ENCODE data around the gene ALG14.

The ALG14 gene

GRCh38 chr1:94952539-94952938 is 120.2 kb downstream of the ALG14 start:
- no peak for TF ChIP-seq EZH2phosphoT487 (conservative IDR thresholded peaks at IDR 0.05; ENCODE audit: low read length)
- TF ChIP-seq, protein P1, sequence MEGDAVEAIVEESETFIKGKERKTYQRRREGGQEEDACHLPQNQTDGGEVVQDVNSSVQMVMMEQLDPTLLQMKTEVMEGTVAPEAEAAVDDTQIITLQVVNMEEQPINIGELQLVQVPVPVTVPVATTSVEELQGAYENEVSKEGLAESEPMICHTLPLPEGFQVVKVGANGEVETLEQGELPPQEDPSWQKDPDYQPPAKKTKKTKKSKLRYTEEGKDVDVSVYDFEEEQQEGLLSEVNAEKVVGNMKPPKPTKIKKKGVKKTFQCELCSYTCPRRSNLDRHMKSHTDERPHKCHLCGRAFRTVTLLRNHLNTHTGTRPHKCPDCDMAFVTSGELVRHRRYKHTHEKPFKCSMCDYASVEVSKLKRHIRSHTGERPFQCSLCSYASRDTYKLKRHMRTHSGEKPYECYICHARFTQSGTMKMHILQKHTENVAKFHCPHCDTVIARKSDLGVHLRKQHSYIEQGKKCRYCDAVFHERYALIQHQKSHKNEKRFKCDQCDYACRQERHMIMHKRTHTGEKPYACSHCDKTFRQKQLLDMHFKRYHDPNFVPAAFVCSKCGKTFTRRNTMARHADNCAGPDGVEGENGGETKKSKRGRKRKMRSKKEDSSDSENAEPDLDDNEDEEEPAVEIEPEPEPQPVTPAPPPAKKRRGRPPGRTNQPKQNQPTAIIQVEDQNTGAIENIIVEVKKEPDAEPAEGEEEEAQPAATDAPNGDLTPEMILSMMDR (IDR thresholded peaks at IDR 0.05; ENCODE audit: insufficient read depth, low read length, poor library complexity, severe bottlenecking): no peak
- H3K9me2 ChIP-seq (replicated peaks; ENCODE audit: insufficient read depth, low read length): no peaks in the 10 kb centered on the region
- H3K36me3 ChIP-seq (ENCODE audit: low read length): no peaks in the 10 kb centered on the region
- no peaks in the 10 kb centered on the region for H3K79me2 ChIP-seq (ENCODE audit: insufficient read depth, low read length)
- H3K27me3 ChIP-seq (ENCODE audit: low read length): no peaks in the 10 kb centered on the region
- H3F3A ChIP-seq (ENCODE audit: insufficient read depth): no peaks in the 10 kb centered on the region
- no peak overlapping the region for H3K4me3 ChIP-seq (ENCODE audit: insufficient read depth, low read length, poor library complexity, severe bottlenecking)
- no peak overlapping the region for H3K9ac ChIP-seq (ENCODE audit: low read length)
- H3K4me2 ChIP-seq (ENCODE audit: low read depth, low read length, poor library complexity, severe bottlenecking): no peak overlapping the region
- H2AFZ ChIP-seq (ENCODE audit: low read depth, low read length, severe bottlenecking): no peak overlapping the region
- H3K27ac ChIP-seq (ENCODE audit: low read depth, low read length): no peak overlapping the region
- H3K9me3 ChIP-seq (ENCODE audit: insufficient read depth, low read length): no peaks in the 10 kb centered on the region
- no peaks in the 10 kb centered on the region for H4K20me1 ChIP-seq (ENCODE audit: low read depth, low read length)

DNA sequence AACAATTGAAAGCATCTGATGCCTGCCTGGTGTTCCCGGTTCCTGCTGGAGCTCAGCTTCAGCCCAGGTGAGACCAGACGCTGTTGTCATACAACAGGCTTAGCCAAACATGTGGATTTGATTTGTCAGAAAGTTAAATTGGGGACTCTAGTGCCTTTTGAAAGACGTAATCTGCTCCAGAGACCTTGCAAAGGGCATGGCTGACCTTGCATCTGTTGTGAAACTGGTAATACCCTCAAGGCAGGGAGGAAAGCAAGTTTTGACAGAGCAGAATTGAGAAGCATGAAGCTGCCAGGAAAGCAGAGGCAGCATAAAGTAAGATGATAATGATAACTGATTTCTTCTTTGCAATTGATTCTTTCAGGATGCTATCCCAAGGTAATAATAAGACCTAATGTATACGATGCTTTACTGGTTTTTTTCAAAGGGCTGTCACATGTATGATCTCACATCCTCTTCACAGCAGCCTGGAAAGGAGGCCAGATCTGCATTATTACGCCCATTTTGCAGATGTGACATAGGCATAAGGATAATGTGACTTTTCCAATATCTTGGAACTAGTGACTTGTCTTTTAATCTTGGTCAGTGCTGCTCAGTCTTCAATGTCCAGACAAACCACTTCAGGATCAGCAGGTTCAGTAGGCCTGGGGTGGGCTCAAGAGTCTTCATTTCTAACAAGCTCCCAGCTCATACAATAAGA is 121.1 kb downstream of the ALG14 start:
- Histone ChIP-seq H3K36me3 (ENCODE audit: low read length) (no peaks in the 10 kb centered on the region), H3K27me3 (ENCODE audit: low read length) (no peaks in the 10 kb centered on the region), H3K9ac (ENCODE audit: low read length) (no peak overlapping the region), H3F3A (ENCODE audit: insufficient read depth) (no peaks in the 10 kb centered on the region), H3K4me2 (ENCODE audit: low read depth, low read length, poor library complexity, severe bottlenecking) (no peak overlapping the region), H3K9me3 (ENCODE audit: insufficient read depth, low read length) (no peaks in the 10 kb centered on the region), H3K79me2 (ENCODE audit: insufficient read depth, low read length) (no peaks in the 10 kb centered on the region), H3K9me2 (replicated peaks; ENCODE audit: insufficient read depth, low read length) (no peaks in the 10 kb centered on the region), H3K27ac (ENCODE audit: low read depth, low read length) (no peak overlapping the region), H2AFZ (ENCODE audit: low read depth, low read length, severe bottlenecking) (no peak overlapping the region), H4K20me1 (ENCODE audit: low read depth, low read length) (no peaks in the 10 kb centered on the region), H3K4me3 (ENCODE audit: insufficient read depth, low read length, poor library complexity, severe bottlenecking) (no peak overlapping the region)
- TF ChIP-seq, protein P1 (IDR thresholded peaks at IDR 0.05; ENCODE audit: insufficient read depth, low read length, poor library complexity, severe bottlenecking): no peak
- TF ChIP-seq EZH2phosphoT487 (conservative IDR thresholded peaks at IDR 0.05; ENCODE audit: low read length): no peak

- no peak overlapping the region for H3K4me3 ChIP-seq (ENCODE audit: insufficient read depth, low read length, poor library complexity, severe bottlenecking)
- no peak overlapping the region for H3K4me2 ChIP-seq (ENCODE audit: low read depth, low read length, poor library complexity, severe bottlenecking)
- no peaks in the 10 kb centered on the region for H4K20me1 ChIP-seq (ENCODE audit: low read depth, low read length)
- no peaks in the 10 kb centered on the region for H3K27me3 ChIP-seq (ENCODE audit: low read length)
- no peaks in the 10 kb centered on the region for H3K9me3 ChIP-seq (ENCODE audit: insufficient read depth, low read length)
- TF ChIP-seq, protein P1 (IDR thresholded peaks at IDR 0.05; ENCODE audit: insufficient read depth, low read length, poor library complexity, severe bottlenecking): no peak
- TF ChIP-seq EZH2phosphoT487 (conservative IDR thresholded peaks at IDR 0.05; ENCODE audit: low read length): no peak
- no peaks in the 10 kb centered on the region for H3K9me2 ChIP-seq (replicated peaks; ENCODE audit: insufficient read depth, low read length)
- no peak overlapping the region for H3K27ac ChIP-seq (ENCODE audit: low read depth, low read length)
- H3F3A ChIP-seq (ENCODE audit: insufficient read depth): no peaks in the 10 kb centered on the region
- H3K9ac ChIP-seq (ENCODE audit: low read length): no peak overlapping the region
- H3K79me2 ChIP-seq (ENCODE audit: insufficient read depth, low read length): no peaks in the 10 kb centered on the region
- no peaks in the 10 kb centered on the region for H3K36me3 ChIP-seq (ENCODE audit: low read length)
- no peak overlapping the region for H2AFZ ChIP-seq (ENCODE audit: low read depth, low read length, severe bottlenecking)
Observed at GRCh38 chr1:94951046-94951445, 121.7 kb downstream of the ALG14 start.
